GM18505 (cell line): ENCODE measurements around the gene APOL6.

ENCODE experiments used
- ATAC-seq: cut with Tn5 transposase; IDR thresholded peaks from one replicate; pipeline ENCODE4 v1.9.1; 2021; ENCODE audit not compliant: unreplicated experiment
- POLR2A ChIP-seq: IDR thresholded peaks from 4 replicates; pipeline ENCODE4 v1.6.1; 2011; ENCODE audit warnings: borderline replicate concordance; ENCODE audit not compliant: insufficient read depth, insufficient read length; ENCODE audit errors: extremely low read depth

APOL6 gene, protein sequence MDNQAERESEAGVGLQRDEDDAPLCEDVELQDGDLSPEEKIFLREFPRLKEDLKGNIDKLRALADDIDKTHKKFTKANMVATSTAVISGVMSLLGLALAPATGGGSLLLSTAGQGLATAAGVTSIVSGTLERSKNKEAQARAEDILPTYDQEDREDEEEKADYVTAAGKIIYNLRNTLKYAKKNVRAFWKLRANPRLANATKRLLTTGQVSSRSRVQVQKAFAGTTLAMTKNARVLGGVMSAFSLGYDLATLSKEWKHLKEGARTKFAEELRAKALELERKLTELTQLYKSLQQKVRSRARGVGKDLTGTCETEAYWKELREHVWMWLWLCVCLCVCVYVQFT

DNA sequence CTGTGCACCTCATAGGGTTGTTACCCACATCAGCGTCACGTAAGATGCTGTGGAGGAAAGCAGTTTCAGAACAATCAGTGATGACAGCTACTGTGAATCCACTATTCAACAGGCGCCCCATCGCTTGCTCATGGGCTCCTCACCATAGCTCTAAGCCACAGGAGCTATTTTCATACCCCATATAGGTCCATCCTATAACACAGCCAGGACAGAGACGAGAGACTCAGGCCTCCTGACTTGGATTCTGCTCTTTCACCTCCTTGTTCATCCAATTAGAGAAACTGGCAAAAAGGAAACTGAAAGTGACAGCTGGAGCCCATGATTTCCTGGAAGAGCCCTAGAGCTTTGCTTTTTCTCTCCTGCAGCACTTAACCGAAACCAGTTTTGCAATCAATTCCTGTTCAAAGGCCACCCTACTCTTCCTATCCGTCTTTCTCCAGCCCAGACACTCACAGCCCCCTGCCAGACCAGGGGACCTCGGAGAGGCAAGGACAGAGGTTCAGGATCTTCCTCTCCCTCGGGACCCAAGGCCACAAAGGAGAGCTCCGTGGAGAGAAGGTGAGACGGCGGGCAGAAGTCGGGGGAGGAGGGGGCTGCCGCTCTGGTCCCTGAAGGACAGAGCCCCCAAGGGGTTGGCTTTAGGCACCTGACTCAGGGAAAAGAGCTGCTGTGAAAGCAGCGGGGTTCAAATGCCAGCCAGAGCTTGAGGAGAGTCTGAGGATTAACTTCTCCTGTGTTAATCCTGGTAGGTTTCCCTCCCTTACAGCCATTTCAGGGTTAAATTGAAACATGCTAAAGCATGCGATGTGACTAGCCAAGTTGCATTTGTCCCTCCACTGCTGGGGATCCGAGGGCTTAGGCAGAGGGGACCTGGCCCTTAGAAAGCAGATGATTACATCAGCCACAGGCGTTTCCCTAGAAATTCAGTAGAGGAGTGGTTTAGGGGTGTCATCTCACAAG is at the start of gene APOL6:
APOL6 (plus strand) TSS at position 381 of the 960 bp plus-strand sequence. CDS start 7,980 bp downstream, outside the sequence.
- peak; percentile 45 for TF ChIP-seq POLR2A
- ATAC-seq = no peak

DNA sequence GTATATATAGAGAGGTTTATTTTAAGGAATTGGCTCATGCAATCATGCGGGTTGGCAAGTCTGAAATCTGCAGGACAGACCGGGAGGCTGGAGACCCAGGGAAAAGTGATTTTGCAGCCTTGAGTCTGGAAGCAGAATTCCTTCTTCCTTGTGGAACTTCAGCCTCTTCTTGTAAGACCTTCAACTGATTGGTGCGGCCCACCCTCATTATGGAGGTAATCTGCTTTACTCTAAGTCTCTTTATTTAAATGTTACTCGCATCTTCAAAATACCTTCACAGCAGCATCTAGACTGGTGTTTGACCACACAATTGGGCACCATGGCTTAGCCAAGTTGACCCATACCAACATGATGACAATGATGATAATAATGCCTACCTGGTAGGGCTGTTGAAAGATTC is 48.9 kb upstream of the APOL6 start:
- TF ChIP-seq POLR2A = no peak
- no peak for ATAC-seq

DNA sequence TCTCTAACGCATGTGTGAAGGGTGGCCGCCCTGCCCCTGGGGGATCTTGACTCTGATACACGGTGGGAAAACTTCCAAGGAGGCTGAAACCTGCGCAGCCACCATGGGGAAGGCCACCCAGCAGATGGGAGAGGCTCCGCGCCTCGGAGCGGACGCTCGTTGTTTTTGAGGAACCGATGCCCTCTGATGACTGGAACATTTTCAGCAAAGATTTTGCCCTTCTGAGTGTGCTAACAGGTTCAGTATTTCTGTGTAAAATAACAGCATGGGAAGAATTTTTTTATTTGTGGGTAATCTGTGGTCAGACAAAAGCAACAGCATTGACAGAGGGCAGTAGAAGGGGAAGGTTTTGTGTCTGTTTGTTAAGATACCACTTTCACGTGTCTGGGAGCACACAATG is 47.8 kb upstream of the APOL6 start:
- no peak for TF ChIP-seq POLR2A
- ATAC-seq = no peak

GRCh38 chr22:35601013-35601580 is 47.1 kb upstream of the APOL6 start:
- TF ChIP-seq POLR2A = no peak
- no peak for ATAC-seq

- TF ChIP-seq POLR2A = no peak
- ATAC-seq = no peak
These were observed 46.3 kb upstream of the APOL6 start for GRCh38 chr22:35601743-35602615.

DNA sequence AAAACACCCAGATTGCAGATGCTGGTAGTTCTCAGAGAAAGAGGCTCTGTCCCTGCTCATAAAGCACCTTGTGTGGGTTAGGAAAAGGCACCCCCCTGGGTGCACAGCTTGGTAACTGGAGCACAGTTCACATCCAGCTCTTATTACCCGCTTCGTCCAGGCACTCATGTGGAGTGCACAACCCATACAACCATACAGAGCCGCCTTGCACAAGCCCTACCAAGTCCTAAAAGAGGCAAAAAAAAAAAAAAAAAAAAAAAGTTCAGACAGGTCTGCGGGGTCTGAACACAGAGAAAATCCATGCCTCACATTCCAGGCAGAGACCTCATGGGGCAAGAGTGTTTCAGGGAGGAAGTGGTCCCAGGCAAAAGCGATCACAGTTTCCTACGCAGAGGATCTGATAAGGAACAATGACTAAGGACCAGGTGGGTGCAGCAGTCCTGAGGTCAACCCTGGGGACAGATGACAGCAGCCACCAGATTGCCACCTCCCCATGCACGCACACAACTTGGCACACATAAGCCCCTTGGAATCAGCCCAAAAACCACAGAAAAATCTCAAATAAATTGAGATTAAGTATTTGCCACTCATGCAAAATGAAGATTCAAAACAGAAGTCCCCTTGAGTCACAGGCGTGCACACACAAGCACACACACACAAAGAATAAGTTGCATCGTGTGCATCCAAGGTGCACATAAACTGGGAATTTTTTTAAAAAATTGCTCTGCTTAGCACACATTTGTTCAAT is 43.5 kb upstream of the APOL6 start:
- TF ChIP-seq POLR2A = no peak
- no peak for ATAC-seq

GRCh38 chr22:35605369-35605680 is 42.9 kb upstream of the APOL6 start:
- TF ChIP-seq POLR2A = no peak
- ATAC-seq = no peak

- ATAC-seq = no peak
- no peak for TF ChIP-seq POLR2A
These were observed 42.3 kb upstream of the APOL6 start for GRCh38 chr22:35605851-35606481.

- TF ChIP-seq POLR2A = no peak
- ATAC-seq = no peak
These were observed 41.3 kb upstream of the APOL6 start for GRCh38 chr22:35606916-35607315.

DNA sequence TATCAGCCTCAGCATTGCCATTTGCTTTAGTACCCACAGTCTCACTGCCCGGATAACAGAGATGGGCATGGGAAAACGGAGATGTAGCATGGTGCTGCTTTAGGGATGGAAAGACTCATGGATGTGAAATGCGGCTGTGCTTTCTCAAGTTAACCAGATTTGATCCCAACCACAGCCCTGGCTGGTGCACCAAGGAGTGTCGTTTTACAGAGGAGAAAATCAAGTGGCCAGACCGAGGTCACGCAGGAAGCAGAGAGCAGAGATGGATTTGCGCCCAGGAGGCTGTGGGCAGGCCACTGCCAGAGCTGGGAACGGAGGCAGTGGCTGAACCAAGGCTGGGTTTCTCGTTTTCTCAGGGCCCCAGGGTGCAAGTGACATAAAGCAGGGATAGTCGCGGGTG is 40.2 kb upstream of the APOL6 start:
- ATAC-seq = no peak
- TF ChIP-seq POLR2A = no peak

- no peak for ATAC-seq
- TF ChIP-seq POLR2A = no peak
These were observed 39.0 kb upstream of the APOL6 start for GRCh38 chr22:35609261-35609660.

GRCh38 chr22:35609761-35610160 is 38.5 kb upstream of the APOL6 start:
- ATAC-seq = no peak
- no peak for TF ChIP-seq POLR2A

- TF ChIP-seq POLR2A = no peak
- no peak for ATAC-seq
These were observed 37.5 kb upstream of the APOL6 start for GRCh38 chr22:35610741-35611140.
